Activated CD4-positive, CD25-positive, alpha-beta regulatory T cell (primary cell): ENCODE measurements around the gene HPSE2.

ENCODE experiments used
- DNase-seq, 4 experiments: peaks; one replicate each; lab custom pipeline; 2025; lab: John Stamatoyannopoulos, UW

HPSE2 gene

GRCh38 chr10:98833542-98833941 is 402.1 kb downstream of the HPSE2 start:
- no peak for DNase-seq

GRCh38 chr10:98832738-98833137 is 402.9 kb downstream of the HPSE2 start:
- DNase-seq: no peak

- no peak for DNase-seq
Observed at GRCh38 chr10:98832196-98832595, 403.5 kb downstream of the HPSE2 start.

- DNase-seq: no peak
Observed at GRCh38 chr10:98831391-98831790, 404.3 kb downstream of the HPSE2 start.

GRCh38 chr10:98825741-98826140 is 409.9 kb downstream of the HPSE2 start:
- no peak for DNase-seq

- DNase-seq: no peak
Observed at GRCh38 chr10:98817396-98817795, 418.3 kb downstream of the HPSE2 start.

GRCh38 chr10:98815039-98815885 is 420.4 kb downstream of the HPSE2 start:
- DNase-seq: no peak

- no peak for DNase-seq
Observed at GRCh38 chr10:98814470-98814869, 421.2 kb downstream of the HPSE2 start.

- no peak for DNase-seq
Observed at GRCh38 chr10:98808282-98808892, 427.3 kb downstream of the HPSE2 start.

GRCh38 chr10:98800263-98800662 is 435.4 kb downstream of the HPSE2 start:
- DNase-seq: no peak

- no peak for DNase-seq
Observed at GRCh38 chr10:98795467-98795866, 440.2 kb downstream of the HPSE2 start.

- DNase-seq: no peak
Observed at GRCh38 chr10:98790817-98791216, 444.8 kb downstream of the HPSE2 start.

- no peak for DNase-seq
Observed at GRCh38 chr10:98778277-98778759, 457.3 kb downstream of the HPSE2 start.

- DNase-seq: no peak
Observed at GRCh38 chr10:98758463-98758862, 477.2 kb downstream of the HPSE2 start.

- DNase-seq: no peak
Observed at GRCh38 chr10:98748298-98748697, 487.4 kb downstream of the HPSE2 start.

- no peak for DNase-seq
Observed at GRCh38 chr10:98745645-98746044, 490.0 kb downstream of the HPSE2 start.

- DNase-seq: no peak
Observed at GRCh38 chr10:98720551-98720950, 515.1 kb downstream of the HPSE2 start.

- DNase-seq: no peak
Observed at GRCh38 chr10:98713586-98713985, 522.1 kb downstream of the HPSE2 start.

GRCh38 chr10:98696516-98696915 is 539.1 kb downstream of the HPSE2 start:
- no peak for DNase-seq

GRCh38 chr10:98694883-98695282 is 540.8 kb downstream of the HPSE2 start:
- DNase-seq: no peak

- no peak for DNase-seq
Observed at GRCh38 chr10:98694014-98694413, 541.6 kb downstream of the HPSE2 start.

- no peak for DNase-seq
Observed at GRCh38 chr10:98687685-98688084, 548.0 kb downstream of the HPSE2 start.
